HG02588 (cell line): ENCODE results near the gene ANKRD13D.

Source experiments
- ATAC-seq: cut with Tn5 transposase; IDR thresholded peaks from one replicate; pipeline ENCODE4 v1.9.1; 2021; ENCODE audit warnings: mild to moderate bottlenecking, moderate library complexity; ENCODE audit not compliant: unreplicated experiment

The ANKRD13D gene

GRCh38 chr11:67261946-67262681, 27.0 kb upstream of the ANKRD13D start:
- ATAC-seq = no peak

- no peak for ATAC-seq
Measured at GRCh38 chr11:67262731-67263675, 26.1 kb upstream of the ANKRD13D start.

GRCh38 chr11:67264260-67264659, 24.8 kb upstream of the ANKRD13D start:
- ATAC-seq = no peak

- ATAC-seq = no peak
Measured at GRCh38 chr11:67264877-67265632, 24.0 kb upstream of the ANKRD13D start.

- ATAC-seq = peak; percentile 52
Measured at GRCh38 chr11:67265633-67266448, 23.3 kb upstream of the ANKRD13D start.

- ATAC-seq = peak; percentile 1
Measured at GRCh38 chr11:67266449-67267187, 22.5 kb upstream of the ANKRD13D start, which contains the start of gene GRK2. Gene GRK2, plus strand, starts transcription at chr11:67266473. Its CDS starts 227 bp downstream, at chr11:67266700.

GRCh38 chr11:67267188-67268080, 21.7 kb upstream of the ANKRD13D start:
- ATAC-seq = no peak

GRCh38 chr11:67268081-67268961, 20.8 kb upstream of the ANKRD13D start:
- ATAC-seq = peak; percentile 33

GRCh38 chr11:67268962-67269268, 20.2 kb upstream of the ANKRD13D start:
- no peak for ATAC-seq

- no peak for ATAC-seq
Measured at GRCh38 chr11:67269401-67270255, 19.5 kb upstream of the ANKRD13D start.

GRCh38 chr11:67270256-67271204, 18.6 kb upstream of the ANKRD13D start:
- ATAC-seq = no peak

GRCh38 chr11:67271205-67271540, 17.9 kb upstream of the ANKRD13D start:
- ATAC-seq = no peak

GRCh38 chr11:67271541-67272284, 17.4 kb upstream of the ANKRD13D start:
- no peak for ATAC-seq

- ATAC-seq = no peak
Measured at GRCh38 chr11:67272327-67273259, 16.5 kb upstream of the ANKRD13D start.
